Stimulated activated naive B cell treated with anti-CD40 and anti-IgM and Interleukin-4, amounts not matched to agents 10 μg/mL and 1 μg/mL and 100 μg/mL, for 72 hours (primary cell): ENCODE results near the gene ASH1L.
"Not testable (repeated sequence)": the region's sequence is repeated elsewhere in the genome, so short reads cannot be mapped to it uniquely, and the experiment has no call there.

ENCODE experiments used
- ATAC-seq, 2 donors: fragments of 150-1000 bp; cut with Tn5 transposase; replicated peaks; 2 replicates each; pipeline ENCODE4 v1.10.0; 2021; ENCODE audit warnings: moderate library complexity in 1 of 2
- DNase-seq: peaks from one replicate; pipeline ENCODE4 v3.0.0; 2021
- H3K27ac Mint-ChIP-seq: one replicate; pipeline ENCODE4 v1.8.0; 2022; ENCODE audit warnings: mild to moderate bottlenecking, mixed read lengths
- H3K27me3 Mint-ChIP-seq, 2 donors: one replicate each; pipeline ENCODE4 v1.8.0; 2022; ENCODE audit warnings: mixed read lengths in 2 of 2
- H3K36me3 Mint-ChIP-seq, 2 donors: one replicate each; pipeline ENCODE4 v1.8.0; 2022; ENCODE audit warnings: mixed read lengths in 2 of 2, mild to moderate bottlenecking in 1 of 2
- H3K4me1 Mint-ChIP-seq, 2 donors: one replicate each; pipeline ENCODE4 v1.8.0; 2022; ENCODE audit warnings: mixed read lengths in 2 of 2, mild to moderate bottlenecking in 1 of 2
- H3K4me3 Mint-ChIP-seq, 2 donors: one replicate each; pipeline ENCODE4 v1.8.0; 2022; ENCODE audit warnings: mild to moderate bottlenecking in 2 of 2, mixed read lengths in 2 of 2, moderate library complexity in 1 of 2
- H3K9me3 Mint-ChIP-seq, 2 donors: one replicate each; pipeline ENCODE4 v1.8.0; 2022; ENCODE audit warnings: mixed read lengths in 2 of 2, mild to moderate bottlenecking in 1 of 2

Gene ASH1L, protein sequence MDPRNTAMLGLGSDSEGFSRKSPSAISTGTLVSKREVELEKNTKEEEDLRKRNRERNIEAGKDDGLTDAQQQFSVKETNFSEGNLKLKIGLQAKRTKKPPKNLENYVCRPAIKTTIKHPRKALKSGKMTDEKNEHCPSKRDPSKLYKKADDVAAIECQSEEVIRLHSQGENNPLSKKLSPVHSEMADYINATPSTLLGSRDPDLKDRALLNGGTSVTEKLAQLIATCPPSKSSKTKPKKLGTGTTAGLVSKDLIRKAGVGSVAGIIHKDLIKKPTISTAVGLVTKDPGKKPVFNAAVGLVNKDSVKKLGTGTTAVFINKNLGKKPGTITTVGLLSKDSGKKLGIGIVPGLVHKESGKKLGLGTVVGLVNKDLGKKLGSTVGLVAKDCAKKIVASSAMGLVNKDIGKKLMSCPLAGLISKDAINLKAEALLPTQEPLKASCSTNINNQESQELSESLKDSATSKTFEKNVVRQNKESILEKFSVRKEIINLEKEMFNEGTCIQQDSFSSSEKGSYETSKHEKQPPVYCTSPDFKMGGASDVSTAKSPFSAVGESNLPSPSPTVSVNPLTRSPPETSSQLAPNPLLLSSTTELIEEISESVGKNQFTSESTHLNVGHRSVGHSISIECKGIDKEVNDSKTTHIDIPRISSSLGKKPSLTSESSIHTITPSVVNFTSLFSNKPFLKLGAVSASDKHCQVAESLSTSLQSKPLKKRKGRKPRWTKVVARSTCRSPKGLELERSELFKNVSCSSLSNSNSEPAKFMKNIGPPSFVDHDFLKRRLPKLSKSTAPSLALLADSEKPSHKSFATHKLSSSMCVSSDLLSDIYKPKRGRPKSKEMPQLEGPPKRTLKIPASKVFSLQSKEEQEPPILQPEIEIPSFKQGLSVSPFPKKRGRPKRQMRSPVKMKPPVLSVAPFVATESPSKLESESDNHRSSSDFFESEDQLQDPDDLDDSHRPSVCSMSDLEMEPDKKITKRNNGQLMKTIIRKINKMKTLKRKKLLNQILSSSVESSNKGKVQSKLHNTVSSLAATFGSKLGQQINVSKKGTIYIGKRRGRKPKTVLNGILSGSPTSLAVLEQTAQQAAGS (N-terminal part only)

DNA sequence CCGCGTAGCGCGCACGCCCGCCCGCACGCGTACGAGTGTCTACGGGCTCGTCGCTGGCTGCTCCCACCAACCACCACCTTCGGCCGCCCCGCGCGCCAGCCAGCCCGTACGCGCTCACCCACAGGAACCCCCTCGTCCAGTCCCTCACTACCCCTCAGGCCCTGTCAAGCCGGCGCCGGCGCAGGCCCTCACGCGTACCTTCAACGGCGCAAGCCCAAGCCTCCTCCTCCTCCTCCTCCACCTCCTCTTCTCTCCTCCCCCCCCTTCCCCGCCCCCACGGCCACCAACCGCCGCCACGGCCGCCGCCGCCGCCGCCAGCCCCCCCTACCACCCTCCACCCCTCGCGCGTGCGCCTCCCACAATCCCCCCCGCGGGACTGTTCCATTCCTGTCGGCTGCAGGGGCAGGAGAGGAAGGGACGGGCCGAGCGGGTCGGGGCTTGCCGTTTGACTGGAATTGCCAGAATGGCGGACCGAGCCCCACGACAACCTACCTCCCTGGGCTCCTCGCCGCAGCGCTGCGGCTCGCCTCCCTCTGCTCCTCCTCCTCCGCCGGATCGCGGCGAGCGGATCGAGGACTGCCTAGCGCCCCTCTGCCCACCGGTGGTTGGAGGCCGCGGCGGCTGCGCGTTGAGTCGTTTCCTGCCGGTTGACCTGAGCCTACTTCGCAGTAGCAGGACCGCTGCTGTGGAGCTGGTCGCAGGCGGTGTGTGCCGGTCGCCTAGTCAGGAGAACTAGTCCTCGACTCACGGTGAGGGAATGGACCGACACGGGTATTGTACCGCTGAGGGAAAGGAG lies at the start of gene ASH1L:
TSS of gene ASH1L (minus strand) at position 223 of the 796 bp plus-strand sequence. CDS start 41,284 bp downstream, outside the sequence.
- H3K9me3 Mint-ChIP-seq, result no peaks in the 10 kb centered on the region
- peaks cover 14 to 45% of the 10 kb centered on the region in 2 donors for H3K4me1 Mint-ChIP-seq
- H3K27ac Mint-ChIP-seq, result peak within 1 kb of the TSS; percentile 98
- DNase-seq (peak; percentile 88), ATAC-seq (peak; percentile 84 to 89)
- H3K36me3 Mint-ChIP-seq, result peaks cover 8 to 13% of the 10 kb centered on the region in 2 donors
- peak within 1 kb of the TSS; percentile 99 to 100 for H3K4me3 Mint-ChIP-seq
- no peaks in the 10 kb centered on the region for H3K27me3 Mint-ChIP-seq

DNA sequence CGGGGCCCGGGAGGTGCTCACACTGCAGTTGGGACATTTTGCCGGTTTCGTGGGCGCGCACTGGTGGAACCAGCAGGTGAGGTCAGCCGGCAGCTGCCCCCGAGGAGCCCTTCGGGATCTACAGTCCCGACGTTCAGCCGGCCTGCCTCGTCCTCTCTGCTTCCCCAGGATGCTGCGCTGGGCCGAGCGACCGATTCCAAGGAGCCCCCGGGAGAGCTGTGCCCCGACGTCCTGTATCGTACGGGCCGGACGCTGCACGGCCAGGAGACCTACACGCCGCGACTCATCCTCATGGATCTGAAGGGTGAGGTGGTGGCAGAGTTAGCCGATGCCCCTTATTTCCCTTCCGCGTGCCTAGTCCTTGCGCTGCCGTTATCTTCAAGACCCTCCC lies 47.6 kb upstream of the ASH1L start:
- not testable (repeated sequence) for H3K27me3 Mint-ChIP-seq, H3K9me3 Mint-ChIP-seq, H3K4me1 Mint-ChIP-seq, H3K27ac Mint-ChIP-seq, DNase-seq
- peak; percentile 16 to 27 for ATAC-seq
- peaks cover 11 to 16% of the 10 kb centered on the region in 2 donors for H3K36me3 Mint-ChIP-seq
- H3K4me3 Mint-ChIP-seq, result peak overlapping the region; percentile 90 to 96

DNA sequence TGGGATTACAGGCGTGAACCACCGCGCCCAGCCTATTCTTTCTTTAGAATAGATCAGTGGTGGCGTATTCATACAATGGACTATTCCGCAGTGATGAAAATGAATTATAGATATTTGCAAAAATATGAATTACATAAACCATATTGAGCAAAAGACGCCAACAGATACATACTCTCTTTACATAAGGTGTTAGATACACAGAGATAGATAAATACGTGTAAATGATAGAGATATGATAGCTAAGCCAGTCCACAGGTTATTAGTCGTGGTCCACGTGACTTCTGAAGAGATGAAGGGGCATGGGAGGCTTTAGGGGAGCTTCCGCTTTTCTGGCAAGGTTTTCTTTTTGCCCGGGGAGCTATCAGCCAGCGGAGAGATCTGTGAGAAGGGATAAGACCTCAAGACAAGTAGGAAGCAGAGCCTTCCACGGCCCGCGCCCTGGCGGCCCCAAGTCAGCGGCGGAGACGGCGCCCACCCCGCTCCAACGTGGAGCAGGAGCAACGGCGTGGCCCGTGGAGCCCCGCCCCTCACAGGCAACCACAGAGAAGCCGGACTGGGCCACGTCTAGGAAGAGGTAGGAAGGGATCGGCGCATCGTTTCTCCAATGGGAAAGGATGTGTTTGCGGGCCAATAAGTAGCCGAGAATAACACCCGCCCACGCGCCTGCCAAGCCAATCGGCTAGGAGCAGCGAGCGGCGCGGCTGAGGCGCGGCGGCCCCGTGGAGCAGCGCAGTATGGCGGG lies 47.1 kb upstream of the ASH1L start, which contains the start of gene MSTO1:
TSS of gene MSTO1 (plus strand) at position 704 of the 742 bp plus-strand sequence. CDS start at position 735, 31 bp downstream.
- no peaks in the 10 kb centered on the region for H3K27me3 Mint-ChIP-seq
- H3K27ac Mint-ChIP-seq, result peak within 1 kb of the TSS; percentile 97
- H3K36me3 Mint-ChIP-seq, result peaks cover 8 to 14% of the 10 kb centered on the region in 2 donors
- peaks cover 5% of the 10 kb centered on the region in 2 donors for H3K4me1 Mint-ChIP-seq
- DNase-seq (peak; percentile 95), ATAC-seq (peak; percentile 95)
- H3K4me3 Mint-ChIP-seq, result peak within 1 kb of the TSS; percentile 90 to 96
- H3K9me3 Mint-ChIP-seq, result no peaks in the 10 kb centered on the region

DNA sequence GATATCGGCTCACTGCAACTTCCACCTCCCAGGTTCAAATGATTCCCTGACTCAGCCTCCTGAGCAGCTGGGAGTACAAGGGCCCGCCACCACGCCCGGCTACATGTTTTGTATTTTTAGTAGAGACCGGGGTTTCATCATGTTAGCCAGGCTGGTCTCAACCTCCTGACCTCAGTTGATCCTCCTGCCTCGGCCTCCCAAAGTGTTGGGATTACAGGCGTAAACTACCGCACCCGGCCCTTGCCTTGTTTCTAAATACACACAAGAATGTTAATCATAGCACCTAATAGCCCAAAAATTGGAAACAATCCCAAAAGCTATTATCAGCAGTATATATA lies 46.3 kb upstream of the ASH1L start:
- Mint-ChIP-seq H3K27ac (no peak overlapping the region), H3K4me1 (peaks cover 5% of the 10 kb centered on the region in 2 donors), H3K4me3 (no peak overlapping the region), H3K36me3 (peaks cover 5 to 12% of the 10 kb centered on the region in 2 donors), H3K27me3 (no peaks in the 10 kb centered on the region), H3K9me3 (no peaks in the 10 kb centered on the region)
- ATAC-seq (no peak), DNase-seq (no peak)

DNA sequence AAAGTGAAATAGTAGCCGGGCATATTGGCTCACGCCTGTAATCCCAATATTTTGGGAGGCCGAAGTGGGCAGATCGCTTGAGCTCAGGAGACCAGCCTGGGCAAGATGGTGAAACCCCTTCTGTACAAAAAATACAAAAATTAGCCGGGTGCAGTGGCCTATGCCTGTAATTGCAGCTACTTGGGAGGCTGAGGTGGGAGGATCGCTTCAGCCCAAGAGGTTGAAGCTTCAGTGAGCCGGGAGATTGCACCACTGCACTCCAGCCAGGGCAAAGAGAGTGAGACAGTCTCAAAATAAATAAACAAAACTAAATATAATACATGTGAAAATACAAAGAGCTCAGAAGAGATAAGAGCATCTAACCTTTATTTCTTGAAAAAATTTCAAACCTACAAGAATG lies 45.1 kb upstream of the ASH1L start:
- DNase-seq (no peak), ATAC-seq (no peak)
- no peaks in the 10 kb centered on the region for H3K27me3 Mint-ChIP-seq
- H3K4me1 Mint-ChIP-seq, result peaks cover 3 to 5% of the 10 kb centered on the region in 2 donors
- peak overlapping the region; percentile 37 for H3K27ac Mint-ChIP-seq
- no peak overlapping the region for H3K4me3 Mint-ChIP-seq
- H3K9me3 Mint-ChIP-seq, result no peaks in the 10 kb centered on the region
- H3K36me3 Mint-ChIP-seq, result peaks cover 1 to 8% of the 10 kb centered on the region in 2 donors

DNA sequence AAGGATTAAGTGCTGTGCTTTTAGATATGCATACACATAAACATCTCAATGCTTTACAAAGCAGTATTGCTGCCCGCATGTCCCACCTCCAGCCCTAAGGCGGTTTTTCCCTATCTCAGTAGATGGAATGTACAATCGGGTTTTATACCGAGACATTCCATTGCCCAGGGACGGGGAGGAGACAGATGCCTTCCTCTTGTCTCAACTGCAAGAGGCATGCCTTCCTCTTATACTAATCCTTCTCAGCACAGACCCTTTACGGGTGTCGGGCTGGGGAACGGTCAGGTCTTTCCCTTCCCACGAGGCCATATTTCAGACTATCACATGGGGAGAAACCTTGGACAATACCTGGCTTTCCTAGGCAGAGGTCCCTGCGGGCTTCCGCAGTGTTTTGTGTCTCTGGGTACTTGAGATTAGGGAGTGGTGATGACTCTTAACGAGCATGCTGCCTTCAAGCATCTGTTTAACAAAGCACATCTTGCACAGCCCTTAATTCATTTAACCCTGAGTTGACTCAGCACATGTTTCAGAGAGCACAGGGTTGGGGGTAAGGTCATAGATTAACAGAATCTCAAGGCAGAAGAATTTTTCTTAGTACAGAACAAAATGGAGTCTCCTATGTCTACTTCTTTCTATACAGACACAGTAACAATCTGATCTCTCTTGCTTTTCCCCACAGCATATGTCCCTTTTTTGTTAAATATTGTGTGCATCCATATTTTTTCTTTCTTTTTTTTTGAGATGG lies 37.4 kb upstream of the ASH1L start:
- not testable (repeated sequence) for DNase-seq, H3K27me3 Mint-ChIP-seq, H3K4me3 Mint-ChIP-seq, H3K9me3 Mint-ChIP-seq, H3K27ac Mint-ChIP-seq, H3K36me3 Mint-ChIP-seq, ATAC-seq
- H3K4me1 Mint-ChIP-seq, result peaks cover 0 to 16% of the 10 kb centered on the region in 2 donors

DNA sequence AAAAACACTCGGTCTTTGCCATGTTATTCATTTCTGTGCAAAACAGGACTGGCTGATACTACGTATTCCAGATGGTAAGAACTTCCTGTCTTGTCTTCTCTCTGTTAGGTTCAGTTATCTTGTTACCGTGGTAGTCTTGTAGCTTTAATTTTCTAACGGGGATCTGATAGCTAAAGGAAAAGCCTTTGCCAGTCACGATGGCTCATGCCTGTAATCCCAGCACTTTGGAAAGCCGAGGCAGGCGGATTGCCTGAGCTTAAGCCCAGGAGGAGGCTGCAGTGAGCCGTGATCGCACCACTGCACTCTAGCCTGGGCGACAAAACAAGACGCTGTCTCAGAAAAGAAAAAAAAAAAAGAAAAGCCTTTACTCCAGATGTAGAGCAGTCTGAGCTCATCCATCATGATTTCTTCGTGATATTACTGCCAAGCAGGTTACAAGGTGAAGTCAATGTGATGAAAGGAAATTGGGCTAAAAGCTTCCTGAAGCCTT lies 36.3 kb upstream of the ASH1L start:
- peaks cover 0 to 16% of the 10 kb centered on the region in 2 donors for H3K4me1 Mint-ChIP-seq
- DNase-seq (no peak), ATAC-seq (peak; percentile 33 to 36)
- H3K9me3 Mint-ChIP-seq, result no peaks in the 10 kb centered on the region
- peaks cover 0 to 2% of the 10 kb centered on the region in 2 donors for H3K36me3 Mint-ChIP-seq
- H3K27me3 Mint-ChIP-seq, result peaks cover 0 to 9% of the 10 kb centered on the region in 2 donors
- H3K27ac Mint-ChIP-seq, result peak overlapping the region; percentile 73
- peak overlapping the region; percentile 62 to 63 for H3K4me3 Mint-ChIP-seq

DNA sequence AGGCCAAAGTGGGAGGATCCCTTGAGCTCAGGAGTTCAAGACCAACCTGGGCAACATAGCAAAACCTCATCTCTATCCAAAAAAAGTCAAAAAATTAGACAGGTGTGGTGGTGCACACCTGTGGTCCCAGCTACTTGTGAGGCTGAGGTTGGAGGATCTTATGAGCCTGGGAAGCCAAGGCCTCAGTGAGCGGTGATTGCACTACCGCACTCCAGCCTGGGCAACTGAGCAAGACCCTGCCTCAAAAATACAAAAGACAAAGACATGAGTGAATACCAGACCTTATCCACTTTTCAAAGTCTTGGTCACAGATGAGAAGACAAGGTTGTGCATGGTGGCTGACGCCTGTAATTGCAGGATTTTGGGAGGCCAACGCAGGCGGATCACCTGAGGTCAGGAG lies 34.3 kb upstream of the ASH1L start:
- Mint-ChIP-seq H3K27me3 (peaks cover 0 to 9% of the 10 kb centered on the region in 2 donors), H3K27ac (no peak overlapping the region), H3K9me3 (no peaks in the 10 kb centered on the region), H3K4me3 (no peak overlapping the region), H3K4me1 (peaks cover 0 to 19% of the 10 kb centered on the region in 2 donors), H3K36me3 (no peaks in the 10 kb centered on the region)
- DNase-seq (no peak), ATAC-seq (no peak)

DNA sequence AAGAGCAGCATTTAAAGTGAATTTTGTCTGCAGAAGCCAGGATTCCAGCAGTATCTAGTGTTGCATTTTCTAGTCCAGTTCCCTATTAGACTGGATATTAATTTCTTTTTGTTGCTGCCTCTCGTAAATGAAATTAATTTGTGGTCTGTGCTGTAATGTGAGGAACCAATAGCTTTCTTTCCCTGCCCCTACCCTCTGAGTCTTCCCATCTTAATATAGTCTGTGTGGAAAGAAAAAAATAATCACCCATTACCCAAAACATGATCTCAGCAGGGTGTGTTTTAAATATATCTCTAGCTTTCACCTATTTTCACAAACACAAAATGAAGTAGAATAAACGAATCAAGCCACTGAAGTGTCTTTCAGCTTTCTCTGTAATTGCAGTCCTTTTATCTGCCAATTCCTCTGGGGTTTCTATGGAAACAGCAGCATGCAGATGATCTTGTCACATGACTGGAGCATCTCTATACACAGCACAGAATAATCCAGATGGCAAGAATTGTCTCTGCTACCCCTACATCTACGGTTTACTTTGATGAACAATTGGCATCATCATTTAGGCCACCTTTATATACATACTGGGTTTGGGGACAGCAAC lies 33.4 kb upstream of the ASH1L start:
- not testable (repeated sequence) for H3K4me3 Mint-ChIP-seq, H3K9me3 Mint-ChIP-seq, DNase-seq, H3K27ac Mint-ChIP-seq, H3K27me3 Mint-ChIP-seq, ATAC-seq, H3K36me3 Mint-ChIP-seq
- H3K4me1 Mint-ChIP-seq, result peaks cover 0 to 20% of the 10 kb centered on the region in 2 donors

DNA sequence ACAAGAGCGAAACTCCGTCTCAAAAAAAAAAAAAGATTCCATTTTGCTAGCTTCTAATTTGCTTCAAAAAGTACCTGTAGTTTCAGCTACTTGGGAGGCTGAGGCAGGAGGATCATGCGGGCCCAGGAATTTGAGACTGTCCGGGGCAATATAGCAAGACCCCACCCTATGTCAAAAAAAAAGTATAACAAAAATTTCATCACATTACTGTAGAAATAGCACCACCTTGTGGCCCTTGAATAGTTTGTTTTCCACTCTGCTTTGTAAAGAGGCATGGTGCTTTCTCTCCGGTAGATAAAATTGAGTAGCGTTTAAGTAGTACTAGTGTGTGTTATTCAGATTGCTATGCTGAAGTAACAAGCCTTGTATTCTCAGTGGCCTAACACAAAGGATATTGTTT lies 29.2 kb upstream of the ASH1L start:
- no peaks in the 10 kb centered on the region for H3K27me3 Mint-ChIP-seq
- no peak overlapping the region for H3K27ac Mint-ChIP-seq
- H3K9me3 Mint-ChIP-seq, result no peaks in the 10 kb centered on the region
- H3K4me1 Mint-ChIP-seq, result peaks cover 0 to 4% of the 10 kb centered on the region in 2 donors
- H3K4me3 Mint-ChIP-seq, result no peak overlapping the region
- no peak for DNase-seq
- ATAC-seq, result peak; percentile 55 to 68
- H3K36me3 Mint-ChIP-seq, result peaks cover 0 to 4% of the 10 kb centered on the region in 2 donors

DNA sequence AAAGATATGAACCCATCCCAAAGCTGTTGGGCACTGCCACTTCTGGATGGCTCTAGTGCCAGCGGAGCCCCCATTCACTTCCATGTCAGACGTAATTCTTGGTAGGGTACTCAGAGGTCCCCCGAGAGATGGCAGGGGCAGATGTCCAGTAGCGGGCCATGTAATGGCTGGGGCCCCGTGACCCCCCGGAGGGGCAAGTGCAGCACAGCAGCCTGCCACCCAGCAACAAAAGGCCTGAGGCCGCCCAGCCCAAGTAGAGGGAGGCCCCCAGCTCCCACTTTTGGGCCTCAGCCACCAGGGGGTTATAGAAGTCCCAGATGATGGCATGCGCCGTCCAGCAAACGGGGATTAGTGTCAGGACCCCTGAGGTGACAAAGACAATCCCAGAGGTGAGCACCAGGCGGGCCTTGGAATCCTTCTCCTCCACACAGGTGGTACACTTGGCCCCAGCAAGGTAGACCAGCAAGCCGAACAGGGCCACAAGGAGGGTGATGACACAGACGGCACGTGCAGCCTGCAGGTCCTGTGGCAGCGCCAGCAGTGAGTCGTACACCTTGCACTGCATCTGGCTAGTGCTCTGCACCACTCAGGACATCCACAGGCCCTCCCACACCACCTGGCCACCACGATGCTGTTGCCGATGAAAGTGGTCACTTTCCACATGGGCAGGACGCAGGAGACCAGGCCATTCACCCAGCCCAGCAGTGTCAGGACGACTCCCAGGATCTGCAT lies 28.1 kb upstream of the ASH1L start:
- not testable (repeated sequence) for ATAC-seq, H3K27ac Mint-ChIP-seq, H3K36me3 Mint-ChIP-seq, H3K27me3 Mint-ChIP-seq, H3K4me1 Mint-ChIP-seq, DNase-seq, H3K4me3 Mint-ChIP-seq, H3K9me3 Mint-ChIP-seq

DNA sequence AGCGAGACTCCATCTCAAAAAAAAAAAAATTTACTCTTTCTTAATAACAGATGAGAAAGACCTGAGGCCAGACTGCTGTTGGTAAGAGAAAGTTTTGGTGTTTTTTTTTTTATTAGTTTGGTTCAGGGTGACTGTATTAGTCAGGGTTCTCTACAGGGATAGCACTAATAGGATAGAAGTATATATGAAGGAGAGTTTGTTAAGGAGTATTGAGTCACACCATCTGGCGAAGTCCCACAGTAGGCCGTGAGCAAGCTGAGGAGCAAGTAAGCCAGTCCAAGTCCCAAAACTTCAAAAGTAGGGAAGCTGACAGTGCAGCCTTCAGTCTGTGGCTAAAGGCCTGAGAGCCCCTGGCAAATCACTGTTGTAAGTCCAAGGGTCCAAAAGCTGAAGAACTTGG lies 26.7 kb upstream of the ASH1L start:
- H3K4me3 Mint-ChIP-seq, DNase-seq, H3K9me3 Mint-ChIP-seq, H3K4me1 Mint-ChIP-seq, ATAC-seq, H3K27me3 Mint-ChIP-seq, H3K36me3 Mint-ChIP-seq, H3K27ac Mint-ChIP-seq: not testable (repeated sequence)
